Suprapubic skin (tissue), 4 donors: Measurements from ENCODE around the gene HNRNPC.

Experiments used
- EP300 ChIP-seq: sonication (generic); formaldehyde crosslinking; IDR thresholded peaks from one replicate; pipeline ENCODE4 v1.6.1; 2017; ENCODE audit warnings: antibody characterized with exemption
- POLR2A ChIP-seq, 2 donors: fragments of 450-650 bp; IDR thresholded peaks; one replicate each; pipeline ENCODE4 v1.6.1; 2017; ENCODE audit warnings: antibody characterized with exemption in 2 of 2, mild to moderate bottlenecking in 2 of 2, moderate library complexity in 2 of 2
- POLR2AphosphoS5 ChIP-seq, 3 donors: sonication (generic); formaldehyde crosslinking; IDR thresholded peaks; one replicate each; pipeline ENCODE4 v1.6.1; 2017; ENCODE audit warnings: antibody characterized with exemption in 3 of 3
- TF ChIP-seq, protein P1 (sequence below), 2 donors: fragments of 200-600 bp in 1 of 2; fragments of 450-650 bp in 1 of 2; sonication (generic) in 1 of 2; IDR thresholded peaks; one replicate each; pipeline ENCODE4 v1.5.1; 2016 to 2019; ENCODE audit warnings: antibody characterized with exemption in 2 of 2, mild to moderate bottlenecking in 1 of 2, moderate library complexity in 1 of 2

- TF ChIP-seq, protein P1, sequence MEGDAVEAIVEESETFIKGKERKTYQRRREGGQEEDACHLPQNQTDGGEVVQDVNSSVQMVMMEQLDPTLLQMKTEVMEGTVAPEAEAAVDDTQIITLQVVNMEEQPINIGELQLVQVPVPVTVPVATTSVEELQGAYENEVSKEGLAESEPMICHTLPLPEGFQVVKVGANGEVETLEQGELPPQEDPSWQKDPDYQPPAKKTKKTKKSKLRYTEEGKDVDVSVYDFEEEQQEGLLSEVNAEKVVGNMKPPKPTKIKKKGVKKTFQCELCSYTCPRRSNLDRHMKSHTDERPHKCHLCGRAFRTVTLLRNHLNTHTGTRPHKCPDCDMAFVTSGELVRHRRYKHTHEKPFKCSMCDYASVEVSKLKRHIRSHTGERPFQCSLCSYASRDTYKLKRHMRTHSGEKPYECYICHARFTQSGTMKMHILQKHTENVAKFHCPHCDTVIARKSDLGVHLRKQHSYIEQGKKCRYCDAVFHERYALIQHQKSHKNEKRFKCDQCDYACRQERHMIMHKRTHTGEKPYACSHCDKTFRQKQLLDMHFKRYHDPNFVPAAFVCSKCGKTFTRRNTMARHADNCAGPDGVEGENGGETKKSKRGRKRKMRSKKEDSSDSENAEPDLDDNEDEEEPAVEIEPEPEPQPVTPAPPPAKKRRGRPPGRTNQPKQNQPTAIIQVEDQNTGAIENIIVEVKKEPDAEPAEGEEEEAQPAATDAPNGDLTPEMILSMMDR (IDR thresholded peaks at IDR 0.05) = peak in 1 of 2 donors; percentile 10
- TF ChIP-seq POLR2A (IDR thresholded peaks at IDR 0.05) (no peak), EP300 (no peak), POLR2AphosphoS5 (IDR thresholded peaks at IDR 0.05) (no peak)
Measured at GRCh38 chr14:21233457-21234076, 35.7 kb downstream of the HNRNPC start.
